ENCODE results near the gene SMIM41. TPM values are rescaled to one million over a fixed set of nuclear protein-coding genes. Genes with fewer than 3 reads are reported as not detected.

The SMIM41 gene
- polyA plus RNA-seq, 1 donor (not counting 4 experiments of a cell fraction or from before 2014, with no cell fraction given) = not detected

DNA sequence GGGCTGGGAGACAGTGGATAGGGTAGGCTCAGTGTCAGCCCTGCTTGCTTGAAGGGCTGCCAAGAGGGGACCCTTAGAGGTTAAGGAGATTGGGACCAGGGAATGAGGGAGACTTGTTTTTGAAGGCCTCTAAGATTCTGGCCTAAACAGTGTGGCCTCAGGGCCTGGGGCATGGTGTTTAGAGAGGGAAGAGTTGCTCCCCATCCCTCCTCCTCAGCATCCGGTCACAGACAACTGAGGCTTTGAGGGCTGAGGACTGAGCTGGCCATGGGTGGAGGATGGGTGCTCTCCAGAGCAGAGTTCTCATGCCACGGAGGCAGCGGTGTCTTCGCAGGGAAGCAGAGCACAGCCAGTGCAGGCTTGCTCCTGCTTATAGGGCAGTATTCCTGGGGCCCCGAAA lies 62.9 kb downstream of the SMIM41 start:
- H3K79me2 ChIP-seq (ENCODE audit: control insufficient read depth, insufficient read depth, low read length) = peaks cover 10% of the 10 kb centered on the region
- dilution Hi-C loops (cut with MboI; ENCODE audit: extremely low pct_ligation_motif_present, low sequenced_read_pairs) = no loop called here
- peaks cover 48% of the 10 kb centered on the region for H3K4me1 ChIP-seq (ENCODE audit: control insufficient read depth, extremely low read depth, insufficient read depth, low read length)
- no peak for FAIRE-seq
- no peak overlapping the region for H3K4me3 ChIP-seq (ENCODE audit: control insufficient read depth in 2 of 3, extremely low read depth in 1 of 3, insufficient read depth in 2 of 3, low read depth in 1 of 3, low read length in 3 of 3)
- no peak for TF ChIP-seq CTCF (optimal IDR thresholded peaks at IDR 0.05 in 1 of 3, IDR thresholded peaks at IDR 0.05 in 1 of 3, conservative IDR thresholded peaks at IDR 0.05 in 1 of 3; ENCODE audit: extremely low read depth in 1 of 3, insufficient read depth in 2 of 3, low read length in 3 of 3)
- no peak for TF ChIP-seq EZH2 (IDR thresholded peaks at IDR 0.05; ENCODE audit: low read length)
- H3K36me3 ChIP-seq (ENCODE audit: control insufficient read depth in 2 of 2, extremely low read depth in 1 of 2, insufficient read depth in 2 of 2, low read length in 2 of 2) = no peaks in the 10 kb centered on the region
- no peaks in the 10 kb centered on the region for H3K9me1 ChIP-seq (ENCODE audit: control insufficient read depth, extremely low read depth, insufficient read depth, low read length)
- H3K4me2 ChIP-seq (ENCODE audit: control insufficient read depth, extremely low read depth, insufficient read depth, low read depth, low read length) = no peak overlapping the region
- no peak overlapping the region for H2AFZ ChIP-seq (ENCODE audit: control insufficient read depth, low read length)
- H3K27me3 ChIP-seq (ENCODE audit: control insufficient read depth, extremely low read depth, insufficient read depth, low read length) = no peaks in the 10 kb centered on the region
- H3K9me3 ChIP-seq (ENCODE audit: control insufficient read depth, low read depth, low read length) = no peaks in the 10 kb centered on the region
- no peak for DNase-seq (ENCODE audit: low read depth, low spot score)
- H3K9ac ChIP-seq (ENCODE audit: control insufficient read depth, extremely low read depth, insufficient read depth, low read length) = no peak overlapping the region
- H3K27ac ChIP-seq (ENCODE audit: control insufficient read depth, insufficient read depth, low read length) = no peak overlapping the region
- no peaks in the 10 kb centered on the region for H4K20me1 ChIP-seq (ENCODE audit: control insufficient read depth, extremely low read depth, insufficient read depth, low read length)

DNA sequence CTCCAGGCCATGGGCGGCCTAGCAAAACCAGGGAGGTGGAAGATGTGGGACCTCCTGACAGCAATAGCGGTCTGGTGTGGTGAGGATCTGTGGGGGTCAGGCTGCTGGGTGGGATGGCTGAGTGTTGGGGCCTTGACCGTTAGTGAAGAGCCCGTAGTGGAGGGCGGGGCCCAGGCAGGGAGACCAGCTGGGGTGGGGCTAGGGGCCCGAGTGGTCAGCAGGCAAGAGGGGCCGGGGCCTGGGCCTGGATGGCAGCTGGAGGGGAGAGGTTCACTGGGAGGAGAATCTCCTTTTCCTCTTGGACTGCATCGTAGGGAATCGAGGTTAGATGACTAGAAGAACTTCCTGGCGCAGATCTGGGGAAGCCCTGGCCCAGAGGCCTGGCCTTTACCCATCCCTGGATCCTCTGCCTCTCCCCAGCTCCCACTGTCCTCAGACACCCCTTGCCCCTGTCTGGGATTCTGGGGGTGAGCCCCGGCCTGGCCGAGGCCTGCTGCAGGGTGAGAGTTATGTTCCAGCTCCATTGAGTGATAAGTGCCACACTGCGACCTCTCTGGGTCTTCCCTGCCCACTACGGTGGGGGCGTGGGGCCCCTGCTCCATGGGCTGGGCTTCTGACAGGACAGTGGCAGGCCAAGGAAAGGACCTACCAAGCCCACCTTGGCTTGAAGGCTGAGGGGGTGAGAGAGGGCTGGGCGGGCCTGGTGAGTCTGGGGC lies 65.2 kb downstream of the SMIM41 start:
- DNase-seq (ENCODE audit: low read depth, low spot score) (no peak), FAIRE-seq (no peak)
- H3K79me2 ChIP-seq (ENCODE audit: control insufficient read depth, insufficient read depth, low read length) = peaks cover 10% of the 10 kb centered on the region
- H3K27me3 ChIP-seq (ENCODE audit: control insufficient read depth, extremely low read depth, insufficient read depth, low read length) = no peaks in the 10 kb centered on the region
- TF ChIP-seq EZH2 (IDR thresholded peaks at IDR 0.05; ENCODE audit: low read length) = no peak
- no peak for TF ChIP-seq CTCF (optimal IDR thresholded peaks at IDR 0.05 in 1 of 3, IDR thresholded peaks at IDR 0.05 in 1 of 3, conservative IDR thresholded peaks at IDR 0.05 in 1 of 3; ENCODE audit: extremely low read depth in 1 of 3, insufficient read depth in 2 of 3, low read length in 3 of 3)
- no peak overlapping the region for H2AFZ ChIP-seq (ENCODE audit: control insufficient read depth, low read length)
- peak overlapping the region; percentile 100 for H3K9ac ChIP-seq (ENCODE audit: control insufficient read depth, extremely low read depth, insufficient read depth, low read length)
- no peaks in the 10 kb centered on the region for H4K20me1 ChIP-seq (ENCODE audit: control insufficient read depth, extremely low read depth, insufficient read depth, low read length)
- H3K27ac ChIP-seq (ENCODE audit: control insufficient read depth, insufficient read depth, low read length) = peak overlapping the region; percentile 100
- H3K4me3 ChIP-seq (ENCODE audit: control insufficient read depth in 2 of 3, extremely low read depth in 1 of 3, insufficient read depth in 2 of 3, low read depth in 1 of 3, low read length in 3 of 3) = no peak overlapping the region
- no peaks in the 10 kb centered on the region for H3K9me3 ChIP-seq (ENCODE audit: control insufficient read depth, low read depth, low read length)
- H3K4me1 ChIP-seq (ENCODE audit: control insufficient read depth, extremely low read depth, insufficient read depth, low read length) = peaks cover 69% of the 10 kb centered on the region
- H3K9me1 ChIP-seq (ENCODE audit: control insufficient read depth, extremely low read depth, insufficient read depth, low read length) = no peaks in the 10 kb centered on the region
- dilution Hi-C loops (cut with MboI; ENCODE audit: extremely low pct_ligation_motif_present, low sequenced_read_pairs) = no loop called here
- H3K36me3 ChIP-seq (ENCODE audit: control insufficient read depth in 2 of 2, extremely low read depth in 1 of 2, insufficient read depth in 2 of 2, low read length in 2 of 2) = no peaks in the 10 kb centered on the region
- peak overlapping the region; percentile 36 for H3K4me2 ChIP-seq (ENCODE audit: control insufficient read depth, extremely low read depth, insufficient read depth, low read depth, low read length)

Measured in keratinocyte (primary cell).